K562 (cell line): ENCODE results near the gene ITGA1. TPM values are rescaled to one million over a fixed set of nuclear protein-coding genes. Genes with fewer than 3 reads are reported as not detected.
A peak's percentile ranks its signal among the peaks of the same experiment; 100 is the strongest.

ENCODE experiments used
- CBX5 ChIP-seq: IDR thresholded peaks from 2 replicates; pipeline ENCODE4 v1.6.1; 2014; ENCODE audit warnings: low read depth, borderline replicate concordance
- CBX8 ChIP-seq: fragments of 200-600 bp; sonication (generic); IDR thresholded peaks from 2 replicates; pipeline ENCODE4 v1.6.1; 2012; ENCODE audit warnings: borderline replicate concordance, mixed run types, low read depth, mild to moderate bottlenecking, moderate library complexity, mixed read lengths, low read length, control low read depth, inconsistent platforms; ENCODE audit not compliant: poor library complexity, severe bottlenecking; ENCODE audit errors: extremely low read depth
- E2F3 ChIP-seq: fragments of 250-450 bp; sonication (Bioruptor Pico); IDR thresholded peaks from 2 replicates; pipeline ENCODE4 v1.4.0; 2020; ENCODE audit warnings: mild to moderate bottlenecking
- ELK1 ChIP-seq: sonication (generic); formaldehyde crosslinking; IDR thresholded peaks from 2 replicates; pipeline ENCODE4 v1.8.1; 2022; ENCODE audit warnings: missing genetic modification reagents
- EP300 ChIP-seq: IDR thresholded peaks from 2 replicates; pipeline ENCODE4 v1.6.1; 2012; ENCODE audit warnings: low read length, improper control_type of control experiment
- ERF ChIP-seq: fragments of 450-650 bp; formaldehyde crosslinking; IDR thresholded peaks from 2 replicates; pipeline ENCODE4 v1.4.0; 2020; ENCODE audit warnings: mild to moderate bottlenecking, mixed read lengths
- FOXA1 ChIP-seq: fragments of 450-650 bp; IDR thresholded peaks from 2 replicates; pipeline ENCODE4 v1.6.1; 2016; ENCODE audit warnings: mild to moderate bottlenecking, borderline replicate concordance
- JUND ChIP-seq, 2 experiments: IDR thresholded peaks; 2 replicates in 1 of 2; 3 replicates in 1 of 2; pipeline ENCODE4 v1.6.1; 2011; ENCODE audit warnings: borderline replicate concordance in 2 of 2, low read depth in 2 of 2, low read length in 2 of 2, improper control_type of control experiment in 1 of 2, missing biosample characterization in 1 of 2, missing genetic modification characterization in 1 of 2, missing genetic modification reagents in 1 of 2
- KHSRP ChIP-seq: fragments of 450-650 bp; IDR thresholded peaks from 2 replicates; pipeline ENCODE4 v1.6.1; 2017
- MTF1 ChIP-seq: fragments of 250-450 bp; sonication (Bioruptor Pico); IDR thresholded peaks from 2 replicates; pipeline ENCODE4 v1.9.0; 2021; ENCODE audit warnings: moderate library complexity, mild to moderate bottlenecking, inconsistent platforms, borderline replicate concordance
- NFRKB ChIP-seq: fragments of 450-650 bp; IDR thresholded peaks from 2 replicates; pipeline ENCODE4 v1.6.1; 2016; ENCODE audit warnings: low read depth
- PHB ChIP-seq: fragments of 250-450 bp; sonication (Bioruptor Pico); IDR thresholded peaks from 2 replicates; pipeline ENCODE4 v1.5.0; 2021
- RBM14 ChIP-seq: fragments of 200-400 bp; formaldehyde crosslinking; IDR thresholded peaks from 2 replicates; pipeline ENCODE4 v1.6.1; 2018; ENCODE audit warnings: low read depth, mild to moderate bottlenecking, low read length, moderate library complexity, borderline replicate concordance; ENCODE audit not compliant: insufficient read depth
- SNRNP70 ChIP-seq: fragments of 200-400 bp; formaldehyde crosslinking; optimal IDR thresholded peaks from 2 replicates; pipeline ENCODE3; 2017; ENCODE audit warnings: low read depth, low read length
- ZBTB11 ChIP-seq, 3 experiments: fragments of 200-800 bp in 1 of 3; fragments of 250-450 bp in 1 of 3; fragments of 450-650 bp in 1 of 3; sonication (Bioruptor Pico) in 1 of 3; sonication (Bioruptor generic) in 1 of 3; formaldehyde crosslinking in 1 of 3; IDR thresholded peaks; 2 replicates each; pipeline versions ENCODE4 v1.6.1 to v1.8.0; 2016 to 2022; ENCODE audit warnings: mild to moderate bottlenecking in 2 of 3, missing genetic modification characterization in 2 of 3, missing compliant biosample characterization in 1 of 3, moderate library complexity in 1 of 3
- ZBTB8A ChIP-seq: fragments of 450-650 bp; IDR thresholded peaks from 2 replicates; pipeline ENCODE4 v1.6.1; 2018; ENCODE audit warnings: mild to moderate bottlenecking, moderate library complexity; ENCODE audit not compliant: partially characterized antibody
- ZEB2 ChIP-seq: fragments of 450-650 bp; IDR thresholded peaks from 2 replicates; pipeline ENCODE4 v1.6.1; 2016
- ZNF23 ChIP-seq: fragments of 250-450 bp; sonication (Bioruptor Pico); IDR thresholded peaks from 2 replicates; pipeline ENCODE4 v1.4.0; 2020; ENCODE audit warnings: mild to moderate bottlenecking
- ZNF282 ChIP-seq: sonication (generic); formaldehyde crosslinking; IDR thresholded peaks from 2 replicates; pipeline ENCODE4 v1.8.1; 2023; ENCODE audit warnings: missing genetic modification reagents
- ZNF518B ChIP-seq: fragments of 250-450 bp; sonication (Bioruptor Pico); IDR thresholded peaks from 2 replicates; pipeline ENCODE4 v1.5.0; 2021; ENCODE audit warnings: mild to moderate bottlenecking, moderate library complexity
- polyA plus RNA-seq, 8 experiments: library from polyadenylated mRNA; depleted of rRNA in 4 of 8; stranded (reverse) in 5 of 8; unstranded in 3 of 8; fragments of >200 nt; fragmentation: Nextera tagmentation in 2 of 8; fragmentation: Illumina TruSeq in 1 of 8; extraction: Ambion mirVana in 2 of 8; extraction: Trizol in 1 of 8; gene quantifications; 2 replicates each; pipeline versions ENCODE4 v1.2.1 to v1.2.3, GENCODE V29; 2011 to 2014; ENCODE audit warnings: inconsistent platforms in 1 of 8, missing spikeins in 1 of 8
- total RNA-seq, 7 experiments: library from RNA; depleted of rRNA in 6 of 7; stranded (reverse); fragments of >200 nt in 6 of 7; fragmentation: Illumina TruSeq in 2 of 7; extraction: Trizol in 2 of 7; gene quantifications; 2 replicates each; pipeline versions ENCODE4 v1.2.1 to v1.2.3, GENCODE V29; 2011 to 2021; ENCODE audit warnings: low replicate concordance in 1 of 7

ITGA1 gene
- total and polyA plus RNA-seq, 9 of the 15 experiments (the other 6 are each of a cell fraction or from before 2014, with no cell fraction given) = 0.04 to 0.22 TPM; not detected in 7

- TF ChIP-seq FOXA1 (no peak), ZBTB11 (CRISPR knock-in tag; IDR thresholded peaks at IDR 0.05) (no peak), CBX8 (no peak), CBX5 (no peak), ZBTB8A (no peak), ELK1 (no peak), ZNF518B (CRISPR knock-in tag) (no peak), ERF (CRISPR knock-in tag) (no peak), NFRKB (0 out of 2 replicates have a peak, but pooled peaks have one; percentile 71), EP300 (no peak), PHB (CRISPR knock-in tag) (no peak), ZEB2 (peak; percentile 13; the same call in 1 of the 2 replicates), JUND (IDR thresholded peaks at IDR 0.05; ENCODE audit: borderline replicate concordance, low read depth, low read length) (peak; percentile 20; the same call in 1 of the 2 replicates), JUND (tag; IDR thresholded peaks at IDR 0.05; ENCODE audit: borderline replicate concordance, low read depth, low read length) (peak; percentile 32; the same call in 2 of the 3 replicates), SNRNP70 (no peak), RBM14 (no peak), KHSRP (no peak), ZNF23 (no peak), ZNF282 (no peak), MTF1 (CRISPR knock-in tag) (no peak), E2F3 (no peak)
Observed at GRCh38 chr5:52800394-52801213, 12.9 kb downstream of the ITGA1 start (continued).
